ENCODE measurements around the gene DHRS3.

- TF ChIP-seq CTCF (IDR thresholded peaks at IDR 0.05) (no peak), POLR2A (IDR thresholded peaks at IDR 0.05) (no peak)
Measured at GRCh38 chr1:12525311-12526181, 92.5 kb downstream of the DHRS3 start.
